ENCODE results near the gene GPA33.

GPA33 gene

GRCh38 chr1:167089939-167090313 lies 251 bp downstream of the GPA33 start:
- ChIA-PET POLR2A (no interaction called here), CTCF (interaction anchor here (1.1 to 1.7 kb wide), 4 partner anchors 8 to 36 kb away, joined by 3 to 5 read pairs (median 4); no protein-coding TSS in a partner anchor)
- no peak for DNase-seq
- Histone ChIP-seq H3K27me3 (replicated peaks in 2 of 5; ENCODE audit: control insufficient read depth in 4 of 5, insufficient read depth in 5 of 5, low read length in 4 of 5) (no peaks in the 10 kb centered on the region), H3K4me3 (ENCODE audit: control insufficient read depth in 1 of 7, extremely low read depth in 1 of 7, insufficient read depth in 4 of 7, low read depth in 2 of 7, low read length in 6 of 7) (peak overlapping the region in 1 of 7 experiments; percentile 48), H3K36me3 (ENCODE audit: control insufficient read depth in 4 of 4, insufficient read depth in 4 of 4, low read length in 3 of 4) (peaks cover 0 to 2% (median 0%) of the 10 kb centered on the region in 4 experiments), H3K4me1 (ENCODE audit: control extremely low read depth in 1 of 4, control insufficient read depth in 4 of 4, insufficient read depth in 4 of 4, low read length in 3 of 4) (peaks cover 16 to 66% (median 31%) of the 10 kb centered on the region in 4 experiments), H3K27ac (ENCODE audit: insufficient read depth in 1 of 2, low read depth in 1 of 2, low read length in 2 of 2, poor library complexity in 1 of 2, severe bottlenecking in 2 of 2) (no peak overlapping the region), H3K9me3 (ENCODE audit: control extremely low read depth in 1 of 5, control insufficient read depth in 4 of 5, insufficient read depth in 2 of 5, low read depth in 1 of 5, low read length in 4 of 5) (no peaks in the 10 kb centered on the region)
- 50% methylated on average over 2 of the region's 2 CpGs for WGBS (ENCODE audit: insufficient coverage)

GRCh38 chr1:167088746-167089417 lies 1.3 kb downstream of the GPA33 start:
- H3K9me3 ChIP-seq (ENCODE audit: control extremely low read depth in 1 of 5, control insufficient read depth in 4 of 5, insufficient read depth in 2 of 5, low read depth in 1 of 5, low read length in 4 of 5), result no peaks in the 10 kb centered on the region
- POLR2A ChIA-PET, result no interaction called here
- H3K4me1 ChIP-seq (ENCODE audit: control extremely low read depth in 1 of 4, control insufficient read depth in 4 of 4, insufficient read depth in 4 of 4, low read length in 3 of 4), result peaks cover 16 to 56% (median 20%) of the 10 kb centered on the region in 4 experiments
- CTCF ChIA-PET, result interaction anchor here (0.9 to 1.2 kb wide), 2 partner anchors 11 to 20 kb away, joined by 3 read pairs; no protein-coding TSS in a partner anchor
- H3K4me3 ChIP-seq (ENCODE audit: control insufficient read depth in 1 of 7, extremely low read depth in 1 of 7, insufficient read depth in 4 of 7, low read depth in 2 of 7, low read length in 6 of 7), result no peak overlapping the region
- DNase-seq, result no peak
- H3K27me3 ChIP-seq (replicated peaks in 2 of 5; ENCODE audit: control insufficient read depth in 4 of 5, insufficient read depth in 5 of 5, low read length in 4 of 5), result no peaks in the 10 kb centered on the region
- peaks cover 0 to 2% (median 0%) of the 10 kb centered on the region in 4 experiments for H3K36me3 ChIP-seq (ENCODE audit: control insufficient read depth in 4 of 4, insufficient read depth in 4 of 4, low read length in 3 of 4)
- H3K27ac ChIP-seq (ENCODE audit: insufficient read depth in 1 of 2, low read depth in 1 of 2, low read length in 2 of 2, poor library complexity in 1 of 2, severe bottlenecking in 2 of 2), result no peak overlapping the region
- 96% methylated on average over 5 of the region's 6 CpGs for WGBS (ENCODE audit: insufficient coverage)

GRCh38 chr1:167086768-167087167 lies 3.4 kb downstream of the GPA33 start:
- Histone ChIP-seq H3K4me1 (ENCODE audit: control extremely low read depth in 1 of 4, control insufficient read depth in 4 of 4, insufficient read depth in 4 of 4, low read length in 3 of 4) (peaks cover 8 to 51% (median 24%) of the 10 kb centered on the region in 4 experiments), H3K4me3 (ENCODE audit: control insufficient read depth in 1 of 7, extremely low read depth in 1 of 7, insufficient read depth in 4 of 7, low read depth in 2 of 7, low read length in 6 of 7) (no peak overlapping the region), H3K9me3 (ENCODE audit: control extremely low read depth in 1 of 5, control insufficient read depth in 4 of 5, insufficient read depth in 2 of 5, low read depth in 1 of 5, low read length in 4 of 5) (no peaks in the 10 kb centered on the region), H3K27ac (ENCODE audit: insufficient read depth in 1 of 2, low read depth in 1 of 2, low read length in 2 of 2, poor library complexity in 1 of 2, severe bottlenecking in 2 of 2) (no peak overlapping the region), H3K27me3 (replicated peaks in 2 of 5; ENCODE audit: control insufficient read depth in 4 of 5, insufficient read depth in 5 of 5, low read length in 4 of 5) (no peaks in the 10 kb centered on the region), H3K36me3 (ENCODE audit: control insufficient read depth in 4 of 4, insufficient read depth in 4 of 4, low read length in 3 of 4) (peaks cover 0 to 2% (median 0%) of the 10 kb centered on the region in 4 experiments)
- ChIA-PET POLR2A (no interaction called here), CTCF (interaction anchor here (1.3 to 2.3 kb wide), 3 partner anchors 18 to 177 kb away, joined by 3 to 6 read pairs (median 6); no protein-coding TSS in a partner anchor)
- 100% methylated on average over 3 of the region's 3 CpGs for WGBS (ENCODE audit: insufficient coverage)
- no peak for DNase-seq

- H3K4me3 ChIP-seq (ENCODE audit: control insufficient read depth in 1 of 7, extremely low read depth in 1 of 7, insufficient read depth in 4 of 7, low read depth in 2 of 7, low read length in 6 of 7), result no peak overlapping the region
- CTCF ChIA-PET, result interaction anchor here (0.9 to 2.7 kb wide), 6 partner anchors 9 to 176 kb away, joined by 3 to 9 read pairs (median 5); no protein-coding TSS in a partner anchor
- peaks cover 0 to 5% (median under 1%) of the 10 kb centered on the region in 4 experiments for H3K36me3 ChIP-seq (ENCODE audit: control insufficient read depth in 4 of 4, insufficient read depth in 4 of 4, low read length in 3 of 4)
- peaks cover 4 to 47% (median 24%) of the 10 kb centered on the region in 4 experiments for H3K4me1 ChIP-seq (ENCODE audit: control extremely low read depth in 1 of 4, control insufficient read depth in 4 of 4, insufficient read depth in 4 of 4, low read length in 3 of 4)
- WGBS (ENCODE audit: insufficient coverage), result 98% methylated on average over 6 of the region's 7 CpGs
- no peaks in the 10 kb centered on the region for H3K9me3 ChIP-seq (ENCODE audit: control extremely low read depth in 1 of 5, control insufficient read depth in 4 of 5, insufficient read depth in 2 of 5, low read depth in 1 of 5, low read length in 4 of 5)
- no peak for DNase-seq
- H3K27ac ChIP-seq (ENCODE audit: insufficient read depth in 1 of 2, low read depth in 1 of 2, low read length in 2 of 2, poor library complexity in 1 of 2, severe bottlenecking in 2 of 2), result no peak overlapping the region
- POLR2A ChIA-PET, result no interaction called here
- H3K27me3 ChIP-seq (replicated peaks in 2 of 5; ENCODE audit: control insufficient read depth in 4 of 5, insufficient read depth in 5 of 5, low read length in 4 of 5), result no peaks in the 10 kb centered on the region
These were observed 4.1 kb downstream of the GPA33 start for GRCh38 chr1:167086033-167086432.

GRCh38 chr1:167084757-167085156 lies 5.4 kb downstream of the GPA33 start:
- ChIA-PET CTCF (interaction anchor here (1.0 to 2.7 kb wide), 7 partner anchors 9 to 175 kb away, joined by 3 to 9 read pairs (median 6); partner anchors contain the start of gene STYXL2), POLR2A (no interaction called here)

GRCh38 chr1:167083871-167084270 lies 6.3 kb downstream of the GPA33 start:
- Histone ChIP-seq H3K36me3 (ENCODE audit: control insufficient read depth in 4 of 4, insufficient read depth in 4 of 4, low read length in 3 of 4) (peaks cover 0 to 7% (median under 1%) of the 10 kb centered on the region in 4 experiments), H3K27ac (ENCODE audit: insufficient read depth in 1 of 2, low read depth in 1 of 2, low read length in 2 of 2, poor library complexity in 1 of 2, severe bottlenecking in 2 of 2) (no peak overlapping the region), H3K27me3 (replicated peaks in 2 of 5; ENCODE audit: control insufficient read depth in 4 of 5, insufficient read depth in 5 of 5, low read length in 4 of 5) (no peaks in the 10 kb centered on the region), H3K9me3 (ENCODE audit: control extremely low read depth in 1 of 5, control insufficient read depth in 4 of 5, insufficient read depth in 2 of 5, low read depth in 1 of 5, low read length in 4 of 5) (no peaks in the 10 kb centered on the region), H3K4me1 (ENCODE audit: control extremely low read depth in 1 of 4, control insufficient read depth in 4 of 4, insufficient read depth in 4 of 4, low read length in 3 of 4) (peaks cover 0 to 26% (median 14%) of the 10 kb centered on the region in 4 experiments), H3K4me3 (ENCODE audit: control insufficient read depth in 1 of 7, extremely low read depth in 1 of 7, insufficient read depth in 4 of 7, low read depth in 2 of 7, low read length in 6 of 7) (no peak overlapping the region)
- ChIA-PET POLR2A (no interaction called here), CTCF (interaction anchor here (1.2 to 2.7 kb wide), 3 partner anchors 10 to 24 kb away, joined by 3 to 9 read pairs (median 6); partner anchors contain the start of gene STYXL2)
- DNase-seq, result no peak
- WGBS (ENCODE audit: insufficient coverage), result 90% methylated on average over 3 of the region's 3 CpGs

More at GRCh38 chr1:167084757-167085156, 5.4 kb downstream of the GPA33 start:
- H3K4me3 ChIP-seq (ENCODE audit: control insufficient read depth in 1 of 7, extremely low read depth in 1 of 7, insufficient read depth in 4 of 7, low read depth in 2 of 7, low read length in 6 of 7), result no peak overlapping the region
- H3K27me3 ChIP-seq (replicated peaks in 2 of 5; ENCODE audit: control insufficient read depth in 4 of 5, insufficient read depth in 5 of 5, low read length in 4 of 5), result no peaks in the 10 kb centered on the region
- DNase-seq, result no peak
- no peaks in the 10 kb centered on the region for H3K9me3 ChIP-seq (ENCODE audit: control extremely low read depth in 1 of 5, control insufficient read depth in 4 of 5, insufficient read depth in 2 of 5, low read depth in 1 of 5, low read length in 4 of 5)
- H3K4me1 ChIP-seq (ENCODE audit: control extremely low read depth in 1 of 4, control insufficient read depth in 4 of 4, insufficient read depth in 4 of 4, low read length in 3 of 4), result peaks cover 0 to 34% (median 14%) of the 10 kb centered on the region in 4 experiments
- peaks cover 0 to 7% (median under 1%) of the 10 kb centered on the region in 4 experiments for H3K36me3 ChIP-seq (ENCODE audit: control insufficient read depth in 4 of 4, insufficient read depth in 4 of 4, low read length in 3 of 4)
- H3K27ac ChIP-seq (ENCODE audit: insufficient read depth in 1 of 2, low read depth in 1 of 2, low read length in 2 of 2, poor library complexity in 1 of 2, severe bottlenecking in 2 of 2), result no peak overlapping the region

- peaks cover 0 to 7% (median under 1%) of the 10 kb centered on the region in 4 experiments for H3K36me3 ChIP-seq (ENCODE audit: control insufficient read depth in 4 of 4, insufficient read depth in 4 of 4, low read length in 3 of 4)
- ChIA-PET CTCF (interaction anchor here (0.9 to 2.7 kb wide), 5 partner anchors 13 to 24 kb away, joined by 3 to 9 read pairs (median 4); no protein-coding TSS in a partner anchor), POLR2A (no interaction called here)
- H3K4me1 ChIP-seq (ENCODE audit: control extremely low read depth in 1 of 4, control insufficient read depth in 4 of 4, insufficient read depth in 4 of 4, low read length in 3 of 4), result peaks cover 0 to 18% (median 14%) of the 10 kb centered on the region in 4 experiments
- H3K27ac ChIP-seq (ENCODE audit: insufficient read depth in 1 of 2, low read depth in 1 of 2, low read length in 2 of 2, poor library complexity in 1 of 2, severe bottlenecking in 2 of 2), result no peak overlapping the region
- no peaks in the 10 kb centered on the region for H3K27me3 ChIP-seq (replicated peaks in 2 of 5; ENCODE audit: control insufficient read depth in 4 of 5, insufficient read depth in 5 of 5, low read length in 4 of 5)
- DNase-seq, result no peak
- no peaks in the 10 kb centered on the region for H3K9me3 ChIP-seq (ENCODE audit: control extremely low read depth in 1 of 5, control insufficient read depth in 4 of 5, insufficient read depth in 2 of 5, low read depth in 1 of 5, low read length in 4 of 5)
- no CpG with 5 or more reads among the region's 6 CpGs for WGBS (ENCODE audit: insufficient coverage)
- H3K4me3 ChIP-seq (ENCODE audit: control insufficient read depth in 1 of 7, extremely low read depth in 1 of 7, insufficient read depth in 4 of 7, low read depth in 2 of 7, low read length in 6 of 7), result peak overlapping the region in 1 of 7 experiments; percentile 31
These were observed 7.0 kb downstream of the GPA33 start for GRCh38 chr1:167083066-167083665.

Measured in common myeloid progenitor, CD34-positive (primary cell).